HepG2 (cell line): ENCODE measurements around the gene STYK1. TPM values are rescaled to one million over a fixed set of nuclear protein-coding genes. Genes with fewer than 3 reads are reported as not detected.

ENCODE experiments used
- CEBPB ChIP-seq: IDR thresholded peaks from 2 replicates; pipeline ENCODE4 v1.6.1; 2011; ENCODE audit warnings: low read depth, low read length, improper control_type of control experiment, borderline replicate concordance
- DMAP1 ChIP-seq: IDR thresholded peaks from 2 replicates; pipeline ENCODE4 v1.6.1; 2016
- RFX5 ChIP-seq: IDR thresholded peaks from 2 replicates; pipeline ENCODE4 v1.6.1; 2011; ENCODE audit warnings: low read depth, low read length, improper control_type of control experiment
- SP5 ChIP-seq: IDR thresholded peaks from 2 replicates; pipeline ENCODE4 v1.6.1; 2016; ENCODE audit warnings: low read depth, borderline replicate concordance
- SRSF1 ChIP-seq: fragments of 200-400 bp; formaldehyde crosslinking; optimal IDR thresholded peaks from 2 replicates; pipeline ENCODE3; 2017; ENCODE audit warnings: mild to moderate bottlenecking, low read depth, low read length, moderate library complexity
- YEATS2 ChIP-seq: sonication (generic); formaldehyde crosslinking; IDR thresholded peaks from 2 replicates; pipeline ENCODE4 v1.4.0; 2020; ENCODE audit warnings: missing genetic modification reagents, borderline replicate concordance
- ZFP36L1 ChIP-seq: sonication (generic); formaldehyde crosslinking; IDR thresholded peaks from 2 replicates; pipeline ENCODE4 v1.8.0; 2022; ENCODE audit warnings: mild to moderate bottlenecking, missing genetic modification reagents, moderate library complexity
- ZNF33A ChIP-seq: sonication (generic); formaldehyde crosslinking; IDR thresholded peaks from 2 replicates; pipeline ENCODE4 v1.5.1; 2020; ENCODE audit warnings: missing genetic modification reagents, mild to moderate bottlenecking, moderate library complexity, borderline replicate concordance
- ZNF773 ChIP-seq: sonication (generic); formaldehyde crosslinking; IDR thresholded peaks from 2 replicates; pipeline ENCODE4 v1.4.0; 2020; ENCODE audit warnings: missing genetic modification reagents, borderline replicate concordance
- polyA plus RNA-seq, 8 experiments: library from polyadenylated mRNA; depleted of rRNA in 3 of 8; stranded (reverse) in 7 of 8; unstranded in 1 of 8; fragments of >200 nt; fragmentation: Illumina TruSeq in 4 of 8; extraction: Trizol in 4 of 8; gene quantifications; 2 replicates each; pipeline versions ENCODE4 v1.2.1 to v1.2.3, GENCODE V29; 2011 to 2016; ENCODE audit warnings: low read depth in 4 of 8, missing spikeins in 1 of 8, mixed read lengths in 1 of 8; ENCODE audit not compliant: insufficient read depth in 1 of 8
- total RNA-seq, 5 experiments: library from RNA; depleted of rRNA; stranded (reverse); fragments of >200 nt; fragmentation: Illumina TruSeq; extraction: Trizol; gene quantifications; 2 replicates each; pipeline ENCODE4 v1.2.3, GENCODE V29; 2016; ENCODE audit warnings: low read depth in 1 of 5
- TF ChIP-seq, protein P1 (sequence below): sonication (generic); formaldehyde crosslinking; IDR thresholded peaks from 2 replicates; pipeline ENCODE4 v1.4.0; 2020; ENCODE audit warnings: mild to moderate bottlenecking, missing genetic modification reagents
- TF ChIP-seq, protein P2 (sequence below): sonication (generic); formaldehyde crosslinking; IDR thresholded peaks from 2 replicates; pipeline ENCODE4 v1.4.0; 2020; ENCODE audit warnings: missing genetic modification reagents
- TF ChIP-seq, protein P3 (sequence below): sonication (generic); formaldehyde crosslinking; conservative IDR thresholded peaks from 2 replicates; pipeline ENCODE4 v1.4.0; 2020; ENCODE audit warnings: mild to moderate bottlenecking, missing genetic modification reagents, moderate library complexity
- TF ChIP-seq, protein P4 (sequence below): sonication (generic); formaldehyde crosslinking; IDR thresholded peaks from one replicate; pipeline ENCODE4 v1.5.1; 2020; ENCODE audit warnings: mild to moderate bottlenecking, missing genetic modification reagents; ENCODE audit errors: not compliant biosample characterization

Gene STYK1
- total and polyA plus RNA-seq, 2 of the 13 experiments (the other 11 are each of a cell fraction or from before 2014, with no cell fraction given): not detected

DNA sequence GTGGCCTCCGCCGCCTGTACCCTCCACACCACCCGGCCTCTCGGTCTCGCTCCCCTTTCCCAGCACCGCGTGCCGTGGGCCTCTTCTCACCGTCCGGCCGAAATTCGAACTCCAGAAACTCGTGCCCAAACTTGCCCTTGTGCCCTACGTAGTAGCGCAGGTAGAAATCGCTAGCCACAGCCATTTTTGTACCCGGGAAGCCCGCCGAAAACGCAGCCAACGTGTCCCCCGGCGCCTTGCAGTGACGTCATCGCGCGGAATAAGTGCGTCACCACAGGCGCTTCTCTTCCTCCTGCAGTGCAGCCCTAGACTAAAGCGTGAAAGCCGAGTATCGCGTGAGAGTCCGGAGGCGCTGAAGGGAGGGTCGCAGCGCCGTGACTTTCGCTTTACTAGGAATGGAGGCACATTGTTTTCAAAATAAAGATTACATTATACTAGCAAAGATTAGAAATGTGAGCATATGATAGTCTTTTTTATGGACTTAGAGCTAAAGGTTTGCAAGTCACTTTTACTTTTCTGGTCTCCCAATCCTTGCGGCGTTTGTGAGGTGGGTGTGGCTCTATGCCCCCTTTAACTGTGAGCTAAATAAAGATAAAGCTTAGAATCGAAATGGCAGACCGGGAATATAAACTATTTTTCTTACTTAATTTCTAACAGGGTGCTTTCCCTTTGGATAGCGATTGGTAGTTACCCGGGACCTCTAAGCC, 60.4 kb downstream of the STYK1 start, which contains the start of gene MAGOHB (continued):
- TF ChIP-seq ZNF773 (CRISPR knock-in tag) (no peak), CEBPB (no peak), ZFP36L1 (no peak), RFX5 (peak; percentile 86), SRSF1 (no peak), YEATS2 (CRISPR knock-in tag) (peak; percentile 97), ZNF33A (CRISPR knock-in tag) (no peak), SP5 (CRISPR knock-in tag) (peak; percentile 36; the same call in 1 of the 2 replicates), DMAP1 (CRISPR knock-in tag) (peak; percentile 99)
- TF ChIP-seq, protein P1, sequence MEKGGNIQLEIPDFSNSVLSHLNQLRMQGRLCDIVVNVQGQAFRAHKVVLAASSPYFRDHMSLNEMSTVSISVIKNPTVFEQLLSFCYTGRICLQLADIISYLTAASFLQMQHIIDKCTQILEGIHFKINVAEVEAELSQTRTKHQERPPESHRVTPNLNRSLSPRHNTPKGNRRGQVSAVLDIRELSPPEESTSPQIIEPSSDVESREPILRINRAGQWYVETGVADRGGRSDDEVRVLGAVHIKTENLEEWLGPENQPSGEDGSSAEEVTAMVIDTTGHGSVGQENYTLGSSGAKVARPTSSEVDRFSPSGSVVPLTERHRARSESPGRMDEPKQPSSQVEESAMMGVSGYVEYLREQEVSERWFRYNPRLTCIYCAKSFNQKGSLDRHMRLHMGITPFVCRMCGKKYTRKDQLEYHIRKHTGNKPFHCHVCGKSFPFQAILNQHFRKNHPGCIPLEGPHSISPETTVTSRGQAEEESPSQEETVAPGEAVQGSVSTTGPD (CRISPR knock-in tag): no peak
- TF ChIP-seq, protein P2, sequence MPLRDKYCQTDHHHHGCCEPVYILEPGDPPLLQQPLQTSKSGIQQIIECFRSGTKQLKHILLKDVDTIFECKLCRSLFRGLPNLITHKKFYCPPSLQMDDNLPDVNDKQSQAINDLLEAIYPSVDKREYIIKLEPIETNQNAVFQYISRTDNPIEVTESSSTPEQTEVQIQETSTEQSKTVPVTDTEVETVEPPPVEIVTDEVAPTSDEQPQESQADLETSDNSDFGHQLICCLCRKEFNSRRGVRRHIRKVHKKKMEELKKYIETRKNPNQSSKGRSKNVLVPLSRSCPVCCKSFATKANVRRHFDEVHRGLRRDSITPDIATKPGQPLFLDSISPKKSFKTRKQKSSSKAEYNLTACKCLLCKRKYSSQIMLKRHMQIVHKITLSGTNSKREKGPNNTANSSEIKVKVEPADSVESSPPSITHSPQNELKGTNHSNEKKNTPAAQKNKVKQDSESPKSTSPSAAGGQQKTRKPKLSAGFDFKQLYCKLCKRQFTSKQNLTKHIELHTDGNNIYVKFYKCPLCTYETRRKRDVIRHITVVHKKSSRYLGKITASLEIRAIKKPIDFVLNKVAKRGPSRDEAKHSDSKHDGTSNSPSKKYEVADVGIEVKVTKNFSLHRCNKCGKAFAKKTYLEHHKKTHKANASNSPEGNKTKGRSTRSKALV (CRISPR knock-in tag): no peak
- TF ChIP-seq, protein P3, sequence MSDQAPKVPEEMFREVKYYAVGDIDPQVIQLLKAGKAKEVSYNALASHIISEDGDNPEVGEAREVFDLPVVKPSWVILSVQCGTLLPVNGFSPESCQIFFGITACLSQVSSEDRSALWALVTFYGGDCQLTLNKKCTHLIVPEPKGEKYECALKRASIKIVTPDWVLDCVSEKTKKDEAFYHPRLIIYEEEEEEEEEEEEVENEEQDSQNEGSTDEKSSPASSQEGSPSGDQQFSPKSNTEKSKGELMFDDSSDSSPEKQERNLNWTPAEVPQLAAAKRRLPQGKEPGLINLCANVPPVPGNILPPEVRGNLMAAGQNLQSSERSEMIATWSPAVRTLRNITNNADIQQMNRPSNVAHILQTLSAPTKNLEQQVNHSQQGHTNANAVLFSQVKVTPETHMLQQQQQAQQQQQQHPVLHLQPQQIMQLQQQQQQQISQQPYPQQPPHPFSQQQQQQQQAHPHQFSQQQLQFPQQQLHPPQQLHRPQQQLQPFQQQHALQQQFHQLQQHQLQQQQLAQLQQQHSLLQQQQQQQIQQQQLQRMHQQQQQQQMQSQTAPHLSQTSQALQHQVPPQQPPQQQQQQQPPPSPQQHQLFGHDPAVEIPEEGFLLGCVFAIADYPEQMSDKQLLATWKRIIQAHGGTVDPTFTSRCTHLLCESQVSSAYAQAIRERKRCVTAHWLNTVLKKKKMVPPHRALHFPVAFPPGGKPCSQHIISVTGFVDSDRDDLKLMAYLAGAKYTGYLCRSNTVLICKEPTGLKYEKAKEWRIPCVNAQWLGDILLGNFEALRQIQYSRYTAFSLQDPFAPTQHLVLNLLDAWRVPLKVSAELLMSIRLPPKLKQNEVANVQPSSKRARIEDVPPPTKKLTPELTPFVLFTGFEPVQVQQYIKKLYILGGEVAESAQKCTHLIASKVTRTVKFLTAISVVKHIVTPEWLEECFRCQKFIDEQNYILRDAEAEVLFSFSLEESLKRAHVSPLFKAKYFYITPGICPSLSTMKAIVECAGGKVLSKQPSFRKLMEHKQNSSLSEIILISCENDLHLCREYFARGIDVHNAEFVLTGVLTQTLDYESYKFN (CRISPR knock-in tag): peak; percentile 51
- TF ChIP-seq, protein P4, sequence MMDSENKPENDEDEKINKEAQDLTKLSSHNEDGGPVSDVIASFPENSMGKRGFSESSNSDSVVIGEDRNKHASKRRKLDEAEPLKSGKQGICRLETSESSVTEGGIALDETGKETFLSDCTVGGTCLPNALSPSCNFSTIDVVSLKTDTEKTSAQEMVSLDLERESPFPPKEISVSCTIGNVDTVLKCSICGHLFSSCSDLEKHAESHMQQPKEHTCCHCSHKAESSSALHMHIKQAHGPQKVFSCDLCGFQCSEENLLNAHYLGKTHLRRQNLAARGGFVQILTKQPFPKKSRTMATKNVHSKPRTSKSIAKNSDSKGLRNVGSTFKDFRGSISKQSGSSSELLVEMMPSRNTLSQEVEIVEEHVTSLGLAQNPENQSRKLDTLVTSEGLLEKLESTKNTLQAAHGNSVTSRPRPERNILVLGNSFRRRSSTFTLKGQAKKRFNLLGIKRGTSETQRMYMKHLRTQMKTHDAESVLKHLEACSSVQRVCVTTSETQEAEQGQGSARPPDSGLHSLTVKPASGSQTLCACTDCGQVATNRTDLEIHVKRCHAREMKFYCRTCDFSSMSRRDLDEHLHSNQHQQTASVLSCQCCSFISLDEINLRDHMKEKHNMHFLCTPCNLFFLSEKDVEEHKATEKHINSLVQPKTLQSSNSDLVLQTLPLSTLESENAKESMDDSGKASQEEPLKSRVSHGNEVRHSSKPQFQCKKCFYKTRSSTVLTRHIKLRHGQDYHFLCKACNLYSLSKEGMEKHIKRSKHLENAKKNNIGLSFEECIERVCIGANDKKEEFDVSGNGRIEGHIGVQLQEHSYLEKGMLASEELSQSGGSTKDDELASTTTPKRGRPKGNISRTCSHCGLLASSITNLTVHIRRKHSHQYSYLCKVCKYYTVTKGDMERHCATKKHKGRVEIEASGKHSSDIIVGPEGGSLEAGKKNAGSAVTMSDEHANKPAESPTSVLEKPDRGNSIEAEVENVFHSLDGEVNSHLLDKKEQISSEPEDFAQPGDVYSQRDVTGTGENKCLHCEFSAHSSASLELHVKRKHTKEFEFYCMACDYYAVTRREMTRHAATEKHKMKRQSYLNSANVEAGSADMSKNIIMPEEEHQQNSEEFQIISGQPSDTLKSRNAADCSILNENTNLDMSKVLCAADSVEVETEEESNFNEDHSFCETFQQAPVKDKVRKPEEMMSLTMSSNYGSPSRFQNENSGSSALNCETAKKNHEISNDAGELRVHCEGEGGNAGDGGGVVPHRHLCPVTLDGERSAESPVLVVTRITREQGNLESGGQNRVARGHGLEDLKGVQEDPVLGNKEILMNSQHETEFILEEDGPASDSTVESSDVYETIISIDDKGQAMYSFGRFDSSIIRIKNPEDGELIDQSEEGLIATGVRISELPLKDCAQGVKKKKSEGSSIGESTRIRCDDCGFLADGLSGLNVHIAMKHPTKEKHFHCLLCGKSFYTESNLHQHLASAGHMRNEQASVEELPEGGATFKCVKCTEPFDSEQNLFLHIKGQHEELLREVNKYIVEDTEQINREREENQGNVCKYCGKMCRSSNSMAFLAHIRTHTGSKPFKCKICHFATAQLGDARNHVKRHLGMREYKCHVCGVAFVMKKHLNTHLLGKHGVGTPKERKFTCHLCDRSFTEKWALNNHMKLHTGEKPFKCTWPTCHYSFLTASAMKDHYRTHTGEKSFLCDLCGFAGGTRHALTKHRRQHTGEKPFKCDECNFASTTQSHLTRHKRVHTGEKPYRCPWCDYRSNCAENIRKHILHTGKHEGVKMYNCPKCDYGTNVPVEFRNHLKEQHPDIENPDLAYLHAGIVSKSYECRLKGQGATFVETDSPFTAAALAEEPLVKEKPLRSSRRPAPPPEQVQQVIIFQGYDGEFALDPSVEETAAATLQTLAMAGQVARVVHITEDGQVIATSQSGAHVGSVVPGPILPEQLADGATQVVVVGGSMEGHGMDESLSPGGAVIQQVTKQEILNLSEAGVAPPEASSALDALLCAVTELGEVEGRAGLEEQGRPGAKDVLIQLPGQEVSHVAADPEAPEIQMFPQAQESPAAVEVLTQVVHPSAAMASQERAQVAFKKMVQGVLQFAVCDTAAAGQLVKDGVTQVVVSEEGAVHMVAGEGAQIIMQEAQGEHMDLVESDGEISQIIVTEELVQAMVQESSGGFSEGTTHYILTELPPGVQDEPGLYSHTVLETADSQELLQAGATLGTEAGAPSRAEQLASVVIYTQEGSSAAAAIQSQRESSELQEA: peak; percentile 46
